Measurements from ENCODE around the gene RRBP1.
"Not testable (repeated sequence)": the region's sequence is repeated elsewhere in the genome, so short reads cannot be mapped to it uniquely, and the experiment has no call there.

Gene RRBP1

DNA sequence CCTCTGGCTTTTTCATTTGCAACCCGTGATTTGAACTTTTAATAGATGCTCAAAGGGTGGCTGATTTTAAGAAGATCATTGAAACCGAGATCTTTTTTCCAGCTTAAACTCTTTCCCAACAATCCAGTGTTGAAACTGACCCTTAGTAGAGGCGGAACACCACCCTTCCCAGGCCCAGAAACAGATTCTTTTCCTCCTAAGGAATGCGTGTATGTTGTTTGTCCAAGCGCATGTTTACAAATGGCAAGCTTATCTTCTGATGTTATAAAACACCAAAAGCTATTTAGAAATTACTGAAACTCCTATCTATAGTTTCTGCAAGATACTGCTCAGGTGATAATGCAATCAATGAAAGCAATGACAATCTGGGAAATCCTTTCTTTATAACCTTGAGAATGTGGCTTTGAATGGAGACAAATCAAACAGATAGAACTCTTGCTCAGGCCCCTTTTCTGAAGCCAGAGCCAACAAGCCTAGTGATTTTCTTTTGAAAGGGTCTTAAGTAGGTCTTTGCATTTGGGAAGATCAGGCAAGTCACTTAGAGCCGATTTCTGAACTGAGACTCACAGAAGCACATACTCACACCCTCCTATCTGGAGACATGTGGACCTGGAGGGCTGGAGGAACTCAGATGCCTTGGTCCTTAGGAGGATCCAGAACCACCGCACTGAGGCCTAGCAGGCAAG, 26.8 kb upstream of the RRBP1 start:
- in situ Hi-C loops (cut with MboI; ENCODE audit: low sequenced_read_pairs), result no loop called here

DNA sequence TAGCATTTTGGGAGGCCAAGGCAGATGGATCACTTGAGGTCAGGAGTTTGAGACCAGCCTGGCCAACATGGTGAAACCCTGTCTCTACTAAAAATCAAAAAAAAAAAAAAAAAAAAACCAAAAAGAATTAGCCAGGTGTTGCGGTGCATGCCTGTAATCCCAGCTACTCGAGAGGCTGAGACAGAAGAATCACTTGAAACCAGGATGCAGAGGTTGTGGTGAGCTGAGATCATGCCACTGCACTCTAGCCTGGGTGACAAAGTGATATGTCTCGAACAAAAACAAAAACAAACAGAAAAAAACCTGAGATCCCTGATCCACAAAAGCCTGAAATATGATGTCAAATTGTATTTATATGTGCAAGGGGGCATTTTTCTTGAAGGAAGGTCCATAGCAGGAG, 25.9 kb upstream of the RRBP1 start:
- in situ Hi-C loops (cut with MboI; ENCODE audit: low sequenced_read_pairs), result not testable (repeated sequence)

DNA sequence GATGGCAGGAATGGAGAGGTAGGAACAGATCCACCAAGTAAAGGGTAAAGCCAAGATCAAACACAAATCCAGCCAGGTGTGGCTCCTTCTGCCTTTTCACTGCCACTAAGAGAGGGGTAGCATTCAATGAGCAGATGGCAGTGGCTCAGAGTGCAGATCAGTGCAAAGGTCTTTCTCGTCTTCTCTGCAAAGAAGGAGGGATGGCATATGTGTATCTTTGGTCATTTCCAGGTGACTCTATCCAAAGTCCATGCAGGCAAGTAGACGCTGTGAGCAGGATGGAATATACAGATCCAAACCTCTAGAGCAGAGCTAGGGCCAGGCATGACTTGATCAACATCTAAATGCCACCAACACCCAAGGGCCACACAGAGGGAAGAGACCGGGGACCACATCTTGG, 24.6 kb upstream of the RRBP1 start:
- in situ Hi-C loops (cut with MboI; ENCODE audit: low sequenced_read_pairs), result no loop called here

DNA sequence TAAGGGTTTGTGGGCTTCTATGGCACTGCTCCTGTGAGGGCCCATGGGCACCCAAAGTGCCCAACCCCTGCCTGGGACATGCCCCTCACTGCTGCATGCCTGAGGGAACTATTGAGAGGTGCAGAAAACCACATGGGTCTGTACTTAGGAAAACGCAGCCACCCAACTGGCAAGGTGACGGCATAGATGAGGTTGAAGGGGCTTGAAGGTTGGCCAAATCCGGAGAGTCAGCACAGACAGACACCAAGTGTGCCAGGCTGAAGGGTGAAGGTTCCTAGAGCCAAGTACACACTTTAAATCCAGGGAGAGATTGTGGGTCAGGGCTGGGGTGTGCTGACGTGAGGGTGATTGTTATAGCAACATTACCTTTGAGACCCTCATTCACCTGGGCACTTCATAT, 23.9 kb upstream of the RRBP1 start:
- in situ Hi-C loops (cut with MboI; ENCODE audit: low sequenced_read_pairs), result no loop called here

DNA sequence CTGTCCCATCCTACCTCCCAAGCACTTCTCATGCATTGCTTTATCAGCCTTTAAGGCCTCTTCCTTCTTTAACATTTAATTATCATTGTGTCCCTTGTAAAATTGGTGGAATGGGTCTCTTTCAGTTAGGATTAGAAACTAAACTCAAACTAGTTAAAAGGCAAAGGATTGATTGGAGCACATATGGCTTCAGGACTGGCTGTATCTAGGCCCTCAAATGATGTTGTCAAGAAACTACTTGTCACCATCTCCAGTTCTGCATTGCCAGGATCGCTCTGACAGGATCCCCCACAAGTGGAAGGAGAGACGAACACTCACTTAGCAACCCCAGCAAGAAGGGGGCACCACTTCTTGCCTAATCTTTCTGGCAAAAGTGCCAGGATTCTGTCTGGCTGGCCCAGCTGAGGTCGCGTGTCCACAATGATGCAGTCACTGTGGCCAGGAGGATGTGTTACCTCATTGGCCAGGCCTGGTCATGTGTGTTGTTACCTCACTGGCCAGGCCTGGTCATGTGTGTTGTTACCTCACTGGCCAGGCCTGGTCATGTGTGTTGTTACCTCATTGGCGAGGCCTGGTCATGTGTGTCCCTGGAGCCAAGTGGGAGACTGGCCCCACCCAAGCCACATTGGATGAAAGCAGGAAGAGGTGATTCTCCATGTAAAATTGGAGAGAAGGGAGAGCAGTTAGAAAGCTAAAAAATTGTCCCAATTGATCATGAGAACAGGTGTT, 22.7 kb upstream of the RRBP1 start:
- in situ Hi-C loops (cut with MboI; ENCODE audit: low sequenced_read_pairs), result no loop called here

DNA sequence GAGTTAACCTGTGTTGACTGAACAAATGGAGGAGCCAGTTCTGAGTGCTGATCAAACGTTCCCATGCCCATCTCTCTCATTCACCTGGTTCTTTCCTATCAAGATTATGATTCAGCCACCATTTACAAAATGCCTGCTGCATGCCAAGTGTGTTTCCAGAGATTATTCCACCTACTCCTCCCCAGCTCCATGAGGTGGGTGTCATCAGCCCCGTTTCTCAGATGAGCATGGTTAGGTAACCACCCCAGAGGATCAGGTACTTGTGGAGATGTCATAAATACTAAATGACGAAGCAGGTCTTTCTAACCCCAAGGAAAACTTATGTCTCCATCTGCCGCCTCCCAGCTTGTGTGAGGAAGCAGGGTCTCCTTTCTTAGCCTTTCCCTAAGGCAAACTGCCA, 19.8 kb upstream of the RRBP1 start:
- in situ Hi-C loops (cut with MboI; ENCODE audit: low sequenced_read_pairs), result no loop called here

DNA sequence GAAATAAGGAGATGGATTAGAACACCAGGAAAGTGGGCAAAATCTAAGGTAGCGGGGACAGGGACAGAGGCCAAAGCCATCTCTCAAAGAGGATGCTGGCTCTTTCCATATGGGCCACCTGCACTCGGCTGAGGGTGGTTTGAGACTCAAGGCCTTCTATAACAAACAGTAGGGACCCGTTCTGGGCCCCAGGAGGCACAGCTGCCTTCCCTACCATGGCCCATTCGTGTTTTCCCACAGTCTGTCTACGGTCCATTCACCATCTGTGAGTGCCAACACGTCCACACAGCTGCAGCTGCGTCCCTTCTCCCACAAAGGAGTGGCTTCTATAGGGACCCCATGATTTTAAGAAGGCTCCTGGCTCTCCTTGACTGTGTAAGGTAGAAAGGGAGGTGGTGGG, 18.6 kb upstream of the RRBP1 start:
- in situ Hi-C loops (cut with MboI; ENCODE audit: low sequenced_read_pairs), result no loop called here

DNA sequence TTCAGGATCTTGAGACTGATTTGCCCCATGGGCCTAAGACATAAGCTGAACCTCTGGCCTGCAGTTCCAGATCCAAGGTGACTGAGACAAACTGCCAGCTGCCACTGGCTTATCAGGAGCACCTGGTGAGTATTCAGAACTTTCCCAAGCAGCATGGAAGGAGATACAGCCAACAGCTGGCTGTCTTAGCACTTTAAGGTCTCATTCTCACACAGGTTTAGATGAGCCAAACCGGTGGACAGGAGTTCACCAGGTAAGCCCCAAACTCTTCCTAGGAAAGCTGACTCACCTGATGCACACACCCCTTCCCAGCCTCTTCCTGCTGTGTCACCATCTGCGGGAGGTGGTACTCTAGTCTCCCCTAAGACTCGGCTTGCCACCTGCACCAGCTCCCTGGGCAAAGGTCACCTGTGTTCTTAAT, 17.9 kb upstream of the RRBP1 start, which contains the start of gene BANF2:
TSS of gene BANF2 (plus strand) at position 36 of the 421 bp plus-strand sequence. CDS start 25,060 bp downstream, outside the sequence.
- in situ Hi-C loops (cut with MboI; ENCODE audit: low sequenced_read_pairs), result loop anchor here (25.0 kb wide), 1 partner anchor 187 kb away; no protein-coding TSS in a partner anchor

DNA sequence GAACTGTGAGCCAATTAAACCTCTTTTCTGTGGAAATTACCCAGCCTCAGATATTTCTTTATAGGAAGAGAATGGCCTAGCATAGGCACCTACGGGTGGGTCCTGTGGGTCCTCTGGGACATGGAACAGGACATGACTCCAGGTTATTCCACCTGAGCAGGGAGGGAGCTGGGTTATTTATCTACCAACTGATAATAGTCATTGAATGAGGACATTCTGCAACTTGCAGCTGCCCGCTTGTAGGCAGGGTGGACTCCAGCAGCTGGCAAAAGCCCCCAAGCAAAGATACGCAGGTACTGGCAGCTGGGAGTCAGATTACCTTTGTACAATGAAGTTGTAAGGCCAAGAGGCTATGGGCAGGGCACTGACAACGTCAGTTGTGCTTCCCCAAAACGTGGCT, 16.3 kb upstream of the RRBP1 start:
- in situ Hi-C loops (cut with MboI; ENCODE audit: low sequenced_read_pairs), result loop anchor here (25.0 kb wide), 1 partner anchor 189 kb away; no protein-coding TSS in a partner anchor

DNA sequence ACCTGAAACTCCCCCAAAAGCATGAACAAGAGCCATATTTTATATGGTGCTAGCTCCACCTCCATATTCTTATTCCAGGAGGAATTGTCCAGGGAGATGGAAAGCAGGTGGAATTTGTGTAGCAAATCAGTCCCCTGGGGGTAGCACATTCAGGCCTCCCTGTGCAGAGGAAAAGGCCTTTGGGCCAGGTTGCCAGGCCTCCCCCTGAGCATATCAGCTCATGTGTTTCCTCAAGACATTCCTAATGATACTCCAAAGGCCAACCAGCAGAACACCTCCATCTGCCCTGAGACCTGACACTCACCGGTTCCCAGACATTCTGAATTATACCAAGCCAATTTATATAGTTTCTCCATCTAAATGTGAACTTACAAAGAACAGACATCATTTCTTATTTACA, 15.1 kb upstream of the RRBP1 start:
- in situ Hi-C loops (cut with MboI; ENCODE audit: low sequenced_read_pairs), result loop anchor here (25.0 kb wide), 1 partner anchor 190 kb away; no protein-coding TSS in a partner anchor

DNA sequence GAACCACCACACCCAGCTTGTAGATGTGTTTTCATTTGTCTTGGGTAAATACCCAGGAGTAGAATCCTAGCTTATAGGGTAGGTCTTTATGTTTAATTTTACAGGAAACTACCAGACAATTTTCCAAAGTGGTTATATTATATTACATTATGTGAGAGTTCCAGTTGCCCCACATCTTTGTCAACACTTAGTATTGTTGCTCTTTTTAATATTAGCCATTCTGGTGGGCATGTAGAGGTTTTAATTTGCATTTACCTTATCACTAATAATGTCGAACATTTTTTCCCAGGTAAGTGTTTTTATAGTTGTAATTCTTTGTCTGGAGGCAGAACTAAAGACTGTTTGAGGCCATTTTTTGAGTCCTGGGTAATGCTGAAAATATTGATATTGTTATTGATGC, 14.2 kb upstream of the RRBP1 start:
- in situ Hi-C loops (cut with MboI; ENCODE audit: low sequenced_read_pairs), result loop anchor here (25.0 kb wide), 1 partner anchor 191 kb away; no protein-coding TSS in a partner anchor

DNA sequence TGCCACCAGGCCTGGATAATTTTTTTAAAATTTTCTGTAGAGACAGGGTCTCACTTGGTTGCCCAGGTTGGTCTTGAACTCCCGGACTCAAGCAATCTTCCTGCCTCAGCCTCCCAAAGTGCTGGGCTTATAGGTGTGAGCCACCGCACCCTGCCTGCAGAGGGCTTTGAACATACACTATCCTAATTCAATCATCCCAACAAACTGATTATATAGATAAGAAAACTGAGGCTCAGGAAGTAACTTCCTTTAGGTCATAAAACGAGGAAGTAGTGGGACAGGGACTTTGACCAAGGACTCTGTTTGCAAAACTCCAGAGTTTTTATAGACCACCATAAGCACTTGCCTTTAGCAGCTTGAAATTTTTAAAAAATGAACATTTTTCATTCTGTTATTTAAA, 12.7 kb upstream of the RRBP1 start:
- in situ Hi-C loops (cut with MboI; ENCODE audit: low sequenced_read_pairs), result loop anchor here (25.0 kb wide), 1 partner anchor 193 kb away; no protein-coding TSS in a partner anchor

DNA sequence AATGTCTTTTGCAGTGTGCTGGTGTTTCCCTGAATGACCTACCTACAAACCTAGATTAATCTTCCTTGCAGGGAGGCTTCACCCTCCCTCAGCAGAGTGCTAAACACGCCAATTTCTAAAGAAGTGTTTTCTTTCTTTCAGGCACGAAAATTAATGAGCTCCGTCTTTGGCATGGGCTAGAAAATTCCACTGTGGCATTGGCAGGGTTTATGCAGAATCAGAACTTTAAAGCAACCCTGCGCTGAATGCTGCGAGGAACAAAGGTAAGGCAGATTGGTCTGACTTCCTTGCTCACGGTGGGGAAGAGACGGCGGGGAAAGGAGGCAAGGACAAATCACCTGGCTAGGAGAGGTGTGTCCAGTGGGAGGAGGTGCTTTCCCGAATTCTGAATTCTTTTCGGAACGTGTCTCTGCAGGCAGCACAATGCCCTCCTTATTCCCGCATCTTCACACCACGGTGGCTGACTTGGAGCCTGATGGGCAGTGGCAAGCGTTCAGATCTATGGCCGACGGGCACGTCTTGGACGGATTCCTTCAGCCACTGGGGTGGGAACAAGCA, 11.5 kb upstream of the RRBP1 start:
- in situ Hi-C loops (cut with MboI; ENCODE audit: low sequenced_read_pairs), result loop anchor here (25.0 kb wide), 1 partner anchor 194 kb away; no protein-coding TSS in a partner anchor

DNA sequence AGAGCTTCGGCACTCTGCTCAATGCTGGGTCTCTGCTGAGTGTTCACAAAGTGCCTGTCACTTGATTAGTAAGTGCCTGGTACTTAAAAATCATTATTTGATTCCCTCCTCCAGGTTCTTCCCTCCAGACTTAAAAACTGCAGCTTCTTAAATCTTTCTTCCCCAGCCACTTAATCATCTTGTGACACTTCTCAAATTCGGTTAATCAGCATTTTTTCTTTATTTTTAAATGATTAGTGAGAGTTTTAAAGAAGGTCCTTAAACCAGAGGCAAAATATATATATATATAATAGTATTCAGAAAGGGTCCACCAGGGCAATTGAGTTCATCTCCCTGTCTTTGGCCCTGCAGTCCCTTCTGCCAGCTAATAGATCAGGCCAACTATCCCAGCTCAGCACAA, 9.7 kb upstream of the RRBP1 start:
- in situ Hi-C loops (cut with MboI; ENCODE audit: low sequenced_read_pairs), result loop anchor here (25.0 kb wide), 1 partner anchor 196 kb away; no protein-coding TSS in a partner anchor

DNA sequence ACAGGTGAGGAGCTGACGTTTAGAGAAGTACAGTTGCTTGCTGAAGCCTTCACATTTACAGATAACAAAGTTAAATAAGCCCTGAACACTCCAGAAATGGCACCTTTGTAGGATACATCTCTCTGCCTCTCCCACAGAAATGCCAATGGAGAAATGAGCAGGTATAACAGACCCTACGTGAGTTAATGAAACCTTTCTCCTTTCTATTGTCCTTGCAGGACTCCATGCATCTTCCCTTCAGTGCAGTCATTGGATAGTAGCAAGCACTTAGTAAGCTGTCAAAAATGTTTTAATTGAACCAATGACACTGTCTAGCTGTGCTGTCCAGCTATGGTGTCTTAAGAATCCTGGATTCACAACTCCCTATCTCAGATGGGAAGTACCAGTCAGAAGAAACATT, 8.1 kb upstream of the RRBP1 start:
- in situ Hi-C loops (cut with MboI; ENCODE audit: low sequenced_read_pairs), result loop anchor here (25.0 kb wide), 1 partner anchor 197 kb away; no protein-coding TSS in a partner anchor

DNA sequence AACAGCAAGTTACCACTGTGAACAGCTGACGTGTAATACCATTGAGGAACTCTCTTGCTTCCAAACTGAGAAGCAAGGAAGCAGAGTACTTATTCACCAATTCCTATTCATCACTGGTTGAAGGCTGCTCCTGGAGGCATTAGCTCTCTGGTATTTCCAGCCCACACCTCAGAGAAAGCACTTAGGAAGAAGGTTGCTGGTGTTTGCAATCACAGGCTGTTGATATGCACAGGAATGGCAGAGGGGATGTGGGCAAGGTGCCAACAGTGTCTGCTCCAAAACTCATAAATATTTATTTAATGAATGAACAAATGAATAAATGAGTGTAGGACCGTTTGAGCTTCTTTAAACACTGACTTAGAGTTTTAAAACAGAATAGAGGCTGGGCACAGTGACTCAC, 6.9 kb upstream of the RRBP1 start:
- in situ Hi-C loops (cut with MboI; ENCODE audit: low sequenced_read_pairs), result loop anchor here (25.0 kb wide), 1 partner anchor 198 kb away; no protein-coding TSS in a partner anchor

DNA sequence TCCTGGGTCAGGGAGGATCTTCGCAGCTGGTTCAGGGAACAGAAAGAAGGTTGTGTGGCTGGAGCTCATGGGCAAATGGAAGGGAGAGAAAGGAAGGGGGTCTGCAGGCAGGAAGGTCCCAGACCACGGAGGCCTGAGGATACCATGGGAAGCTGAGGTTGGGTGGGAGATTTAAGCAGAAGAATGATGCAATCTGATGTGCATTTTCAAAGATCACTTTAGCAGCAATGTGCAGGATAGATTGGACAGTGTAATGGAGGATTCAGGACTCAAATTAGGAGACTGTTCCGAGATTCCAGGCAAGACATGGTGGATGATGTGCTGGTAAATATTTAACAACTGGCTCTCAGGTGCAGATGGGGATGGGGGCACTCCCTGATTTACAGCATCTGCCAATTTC, 5.8 kb upstream of the RRBP1 start:
- in situ Hi-C loops (cut with MboI; ENCODE audit: low sequenced_read_pairs), result loop anchor here (25.0 kb wide), 1 partner anchor 200 kb away; no protein-coding TSS in a partner anchor

DNA sequence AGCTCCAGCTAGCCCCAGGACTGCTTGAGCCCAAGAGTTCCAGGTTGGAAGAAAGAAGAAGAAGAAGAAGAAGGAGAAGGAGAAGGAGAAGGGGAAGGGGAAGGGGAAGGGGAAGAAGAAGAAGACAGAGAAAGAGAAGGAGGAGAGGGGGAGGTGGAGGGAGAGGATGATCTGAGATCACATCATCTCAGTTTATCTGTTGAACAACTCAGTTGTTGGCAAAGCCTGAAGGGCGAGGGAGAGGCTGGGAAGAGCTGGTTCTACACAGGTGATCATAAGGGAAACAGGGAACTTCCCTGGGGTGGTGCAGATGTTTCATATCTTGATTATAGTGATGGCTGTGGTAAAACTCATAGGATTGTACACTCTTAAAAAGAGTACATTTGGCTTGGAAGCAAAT, 3.1 kb upstream of the RRBP1 start:
- in situ Hi-C loops (cut with MboI; ENCODE audit: low sequenced_read_pairs), result loop anchor here (25.0 kb wide), 1 partner anchor 202 kb away; no protein-coding TSS in a partner anchor

DNA sequence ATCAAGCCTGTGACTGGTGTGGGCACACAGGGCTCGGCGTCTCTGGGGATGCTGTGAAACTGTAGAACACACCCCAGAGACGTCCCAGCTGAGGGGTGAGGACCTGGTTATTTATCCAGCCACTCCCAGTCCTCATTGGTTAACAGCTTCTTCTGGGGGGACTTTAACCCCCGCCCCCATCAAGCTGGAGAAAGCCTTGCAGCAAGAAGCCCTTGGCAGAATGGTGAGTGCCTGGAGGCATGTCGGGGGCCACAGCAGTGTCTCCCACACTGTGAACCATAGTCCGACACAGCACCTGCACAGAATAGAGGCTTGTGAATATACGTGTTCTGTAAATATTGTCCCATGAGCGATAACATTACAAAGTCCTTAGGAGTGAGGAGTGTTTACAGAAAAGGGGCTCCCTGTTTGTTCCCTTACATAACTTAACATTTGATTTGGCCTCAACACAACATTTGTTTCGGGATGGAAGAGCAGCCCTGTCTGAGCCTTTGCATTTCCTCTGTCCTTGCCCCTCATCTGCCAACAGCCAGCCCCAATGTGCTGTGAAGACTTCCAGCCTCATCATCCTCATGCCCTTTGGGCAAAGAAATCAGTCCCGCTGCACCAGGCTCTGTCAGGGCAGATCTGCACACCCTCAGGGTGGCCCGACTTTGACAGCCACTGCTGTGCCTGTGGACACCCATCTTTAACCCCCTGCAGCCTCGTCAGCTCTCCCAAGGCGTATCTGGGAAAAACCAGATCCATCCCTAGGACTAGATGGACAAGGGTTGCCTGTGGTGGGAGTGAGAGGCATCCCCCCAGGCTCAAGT, 2.2 kb upstream of the RRBP1 start:
- in situ Hi-C loops (cut with MboI; ENCODE audit: low sequenced_read_pairs), result loop anchor here (25.0 kb wide), 1 partner anchor 203 kb away; no protein-coding TSS in a partner anchor
